ENCODE results near the gene PNLIPRP1. TPM values are rescaled to one million over a fixed set of nuclear protein-coding genes. Genes with fewer than 3 reads are reported as not detected.

Gene PNLIPRP1
- total RNA-seq, 2 experiments from 2014 or later = not detected

- no peak overlapping the region for H3K27ac Mint-ChIP-seq
- ChIA-PET CTCF (no interaction called here), POLR2A (no interaction called here)
- peaks cover 10% of the 10 kb centered on the region for H3K9me3 Mint-ChIP-seq
- H3K27me3 Mint-ChIP-seq = peaks cover 4% of the 10 kb centered on the region
- intact Hi-C loops (cut with micrococcal nuclease) = no loop called here
- no peak for DNase-seq
- no peaks in the 10 kb centered on the region for H3K4me1 Mint-ChIP-seq (ENCODE audit: low read depth)
- no peak overlapping the region for H3K4me3 Mint-ChIP-seq
- no peaks in the 10 kb centered on the region for H3K36me3 Mint-ChIP-seq
Observed at GRCh38 chr10:116653885-116654284, 63.1 kb downstream of the PNLIPRP1 start.

GRCh38 chr10:116654816-116655215 lies 64.1 kb downstream of the PNLIPRP1 start:
- CTCF ChIA-PET = no interaction called here
- no peak overlapping the region for H3K27ac Mint-ChIP-seq
- peaks cover 3% of the 10 kb centered on the region for H3K9me3 Mint-ChIP-seq
- no peaks in the 10 kb centered on the region for H3K4me1 Mint-ChIP-seq (ENCODE audit: low read depth)
- H3K27me3 Mint-ChIP-seq = peaks cover 4% of the 10 kb centered on the region
- no peaks in the 10 kb centered on the region for H3K36me3 Mint-ChIP-seq
- POLR2A ChIA-PET = no interaction called here
- H3K4me3 Mint-ChIP-seq = no peak overlapping the region
- intact Hi-C loops (cut with micrococcal nuclease) = no loop called here
- no peak for DNase-seq

DNA sequence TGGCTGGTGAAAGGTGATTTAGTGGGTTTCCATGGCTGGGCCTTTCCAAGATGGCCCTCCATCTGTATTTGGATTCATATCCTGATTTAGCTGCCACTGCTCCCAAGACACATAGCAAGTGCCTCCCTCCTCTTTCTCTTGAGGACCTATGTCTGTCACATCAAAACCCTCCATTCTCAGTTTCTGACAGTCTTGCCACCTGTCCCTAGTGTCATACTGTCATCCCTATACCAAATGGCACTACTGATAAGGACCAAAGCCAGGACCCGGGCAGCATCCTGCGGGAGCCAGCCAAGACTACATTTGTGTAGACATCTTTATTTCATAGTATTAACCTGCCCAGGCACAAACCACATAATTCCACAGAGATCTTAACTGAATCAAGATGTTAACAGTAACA lies 64.8 kb downstream of the PNLIPRP1 start:
- intact Hi-C loops (cut with micrococcal nuclease) = no loop called here
- Mint-ChIP-seq H3K9me3 (no peaks in the 10 kb centered on the region), H3K36me3 (no peaks in the 10 kb centered on the region), H3K4me3 (no peak overlapping the region), H3K27ac (no peak overlapping the region), H3K4me1 (ENCODE audit: low read depth) (no peaks in the 10 kb centered on the region), H3K27me3 (peaks cover 4% of the 10 kb centered on the region)
- ChIA-PET CTCF (no interaction called here), POLR2A (no interaction called here)
- DNase-seq = no peak

- no peaks in the 10 kb centered on the region for H3K36me3 Mint-ChIP-seq
- H3K9me3 Mint-ChIP-seq = no peaks in the 10 kb centered on the region
- no peak for DNase-seq
- ChIA-PET CTCF (no interaction called here), POLR2A (no interaction called here)
- peaks cover 4% of the 10 kb centered on the region for H3K27me3 Mint-ChIP-seq
- no peak overlapping the region for H3K27ac Mint-ChIP-seq
- H3K4me3 Mint-ChIP-seq = no peak overlapping the region
- intact Hi-C loops (cut with micrococcal nuclease) = no loop called here
- H3K4me1 Mint-ChIP-seq (ENCODE audit: low read depth) = no peaks in the 10 kb centered on the region
Observed at GRCh38 chr10:116656044-116656443, 65.3 kb downstream of the PNLIPRP1 start.

DNA sequence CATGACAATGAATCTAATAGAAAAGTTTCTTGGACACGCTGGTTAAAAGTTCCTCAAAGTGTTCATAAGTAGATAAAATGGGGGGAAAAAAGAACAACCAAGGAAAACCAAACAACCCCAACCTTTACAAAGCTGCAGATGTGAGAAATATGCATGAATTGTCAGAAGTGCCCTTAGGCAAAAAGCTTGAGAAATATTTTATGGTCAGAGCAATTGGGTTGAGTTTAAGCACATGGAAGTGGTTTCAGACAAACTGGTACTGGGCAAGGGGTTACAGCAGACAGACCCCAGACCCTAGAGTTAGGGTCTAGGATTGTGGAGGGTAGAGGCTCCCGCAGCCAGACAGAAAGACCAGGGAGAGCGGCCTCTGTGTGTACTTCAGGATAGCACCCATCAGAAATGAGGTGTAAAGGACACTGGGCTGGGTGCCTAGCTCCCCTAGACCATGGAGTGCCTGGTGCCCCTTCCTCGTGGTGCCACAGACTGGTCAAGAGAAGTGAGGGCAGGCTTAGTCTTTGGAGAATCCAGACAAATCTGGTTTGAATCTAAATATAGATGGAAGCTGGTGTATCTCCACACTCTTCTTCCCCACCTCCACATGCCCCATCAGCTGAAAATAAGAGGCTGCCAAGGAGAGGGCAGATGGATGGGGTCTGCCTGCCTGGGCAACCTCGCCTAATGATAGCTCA lies 67.2 kb downstream of the PNLIPRP1 start:
- Mint-ChIP-seq H3K36me3 (no peaks in the 10 kb centered on the region), H3K4me3 (no peak overlapping the region), H3K4me1 (ENCODE audit: low read depth) (no peaks in the 10 kb centered on the region), H3K27ac (no peak overlapping the region), H3K9me3 (no peaks in the 10 kb centered on the region), H3K27me3 (peaks cover 8% of the 10 kb centered on the region)
- ChIA-PET POLR2A (no interaction called here), CTCF (no interaction called here)
- intact Hi-C loops (cut with micrococcal nuclease) = no loop called here
- DNase-seq = no peak

Other genes with a start within 250 kb of the PNLIPRP1 start
- not detected for gene PNLIPRP3, start 163.1 kb upstream of the PNLIPRP1 start, total RNA-seq
- gene PNLIP, start 45.0 kb upstream of the PNLIPRP1 start, total RNA-seq = not detected
- not detected for gene PNLIPRP2, start 30.0 kb downstream of the PNLIPRP1 start, total RNA-seq
- gene HSPA12A, start 151.6 kb downstream of the PNLIPRP1 start, total RNA-seq = under 1 TPM; 0.40 to 0.41 TPM